A549 (cell line): ENCODE data around the gene PIK3R2.

Source experiments
- CEBPB ChIP-seq, 2 experiments: fragments of >200 bp in 1 of 2; sonication (Bioruptor Twin) in 1 of 2; formaldehyde crosslinking in 1 of 2; IDR thresholded peaks; 2 replicates each; pipeline ENCODE4 v1.6.1; 2012 to 2016
- CHD2 ChIP-seq: fragments of 150-350 bp; IDR thresholded peaks from 2 replicates; pipeline ENCODE4 v1.6.1; 2014; ENCODE audit warnings: low read length; ENCODE audit not compliant: partially characterized antibody
- CTCF ChIP-seq: fragments of >200 bp; sonication (Bioruptor Twin); formaldehyde crosslinking; IDR thresholded peaks from 3 replicates; pipeline ENCODE4 v1.5.1; 2016
- EP300 ChIP-seq, 2 experiments: fragments of >200 bp; sonication (Bioruptor Twin); formaldehyde crosslinking; IDR thresholded peaks; 2 replicates in 1 of 2; 3 replicates in 1 of 2; pipeline ENCODE4 v1.6.1; 2016 to 2017
- HOXB5 ChIP-seq: fragments of 250-450 bp; sonication (Bioruptor Pico); IDR thresholded peaks from 2 replicates; pipeline ENCODE4 v1.5.0; 2020; ENCODE audit warnings: mild to moderate bottlenecking, moderate library complexity
- JUNB ChIP-seq: fragments of >200 bp; sonication (Bioruptor Twin); formaldehyde crosslinking; IDR thresholded peaks from 2 replicates; pipeline ENCODE4 v1.6.1; 2016
- MAFK ChIP-seq: fragments of 450-650 bp; IDR thresholded peaks from 2 replicates; pipeline ENCODE4 v1.6.1; 2014; ENCODE audit not compliant: partially characterized antibody
- MAX ChIP-seq: IDR thresholded peaks from 2 replicates; pipeline ENCODE4 v1.6.1; 2012
- POLR2A ChIP-seq: IDR thresholded peaks from 2 replicates; pipeline ENCODE4 v1.6.1; 2012; ENCODE audit warnings: mild to moderate bottlenecking, low read length
- REST ChIP-seq: fragments of 200-600 bp; sonication (generic); IDR thresholded peaks from 2 replicates; pipeline ENCODE4 v1.6.1; 2016; ENCODE audit warnings: antibody characterized with exemption, mild to moderate bottlenecking, moderate library complexity
- RFX5 ChIP-seq: fragments of 450-650 bp; IDR thresholded peaks from 2 replicates; pipeline ENCODE4 v1.7.1; 2014; ENCODE audit warnings: antibody characterized with exemption, mild to moderate bottlenecking, moderate library complexity
- USF2 ChIP-seq: fragments of 450-650 bp; IDR thresholded peaks from 2 replicates; pipeline ENCODE4 v1.6.1; 2014; ENCODE audit warnings: antibody characterized with exemption
- ZC3H11A ChIP-seq: fragments of 450-650 bp; IDR thresholded peaks from 2 replicates; pipeline ENCODE4 v1.6.1; 2014; ENCODE audit warnings: antibody characterized with exemption, mild to moderate bottlenecking

DNA sequence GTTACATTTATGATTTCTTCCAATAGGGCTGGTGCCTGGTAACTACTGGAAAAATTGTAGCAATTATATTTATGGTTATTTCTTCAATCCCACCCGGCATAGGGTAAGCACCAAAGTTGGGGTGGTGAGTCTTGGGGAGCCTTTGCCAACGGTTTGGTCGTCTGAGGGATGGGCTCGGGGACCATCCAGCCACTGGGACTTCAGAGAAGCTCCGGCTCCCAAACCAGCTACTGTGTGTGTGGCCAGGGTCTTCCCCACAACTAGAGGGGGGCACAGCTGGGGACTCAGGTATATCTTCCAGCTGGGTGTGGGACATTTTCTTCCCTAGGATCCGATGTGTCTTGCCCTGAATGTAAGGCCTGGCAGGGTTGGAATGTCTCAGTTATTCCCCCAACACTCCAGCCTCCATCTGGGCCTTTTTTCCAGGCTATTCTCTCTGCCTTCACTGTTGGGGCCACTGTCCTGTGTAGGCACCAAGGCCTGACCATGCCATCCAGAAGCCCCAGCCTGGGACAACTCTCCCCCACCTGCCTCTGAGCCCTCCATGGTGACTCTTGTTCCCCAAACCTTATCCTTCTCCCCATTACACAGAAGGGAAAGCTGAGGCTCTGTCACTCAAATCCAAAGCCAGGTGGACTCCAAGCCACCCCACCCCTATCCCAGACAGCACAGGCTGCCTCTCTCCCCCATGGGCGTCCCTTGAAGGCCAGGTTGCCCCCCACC lies 19.5 kb downstream of the PIK3R2 start:
- no peak for TF ChIP-seq CTCF
- no peak for TF ChIP-seq JUNB
- no peak for TF ChIP-seq EP300 (IDR thresholded peaks at IDR 0.05)
- no peak for TF ChIP-seq MAX
- TF ChIP-seq HOXB5 (CRISPR knock-in tag): no peak
- no peak for TF ChIP-seq POLR2A
- TF ChIP-seq CHD2: no peak
- TF ChIP-seq ZC3H11A: no peak
- no peak for TF ChIP-seq MAFK
- no peak for TF ChIP-seq REST
- no peak for TF ChIP-seq CEBPB (IDR thresholded peaks at IDR 0.05)
- TF ChIP-seq USF2: no peak
- no peak for TF ChIP-seq RFX5
